GM23338 (cell line): ENCODE measurements around the gene FAM53B. TPM values are rescaled to one million over a fixed set of nuclear protein-coding genes. Genes with fewer than 3 reads are reported as not detected.

Experiments used
- ATAC-seq: fragments of 200-7000 bp; cut with Tn5 transposase; 3 replicates; pipeline ENCODE4 v1.9.1; 2020
- DNase-seq: peaks from one replicate; pipeline ENCODE4 v3.0.0-alpha.2; 2015; ENCODE audit warnings: low spot score
- H2AFZ ChIP-seq: fragments of 200-600 bp; sonication (generic); 2 replicates; pipeline ENCODE4 v1.8.0; 2016; ENCODE audit warnings: antibody characterized with exemption, mild to moderate bottlenecking, moderate library complexity
- H3F3A ChIP-seq: fragments of 200-600 bp; sonication (generic); replicated peaks from 2 replicates; pipeline ENCODE4 v1.8.0; 2017; ENCODE audit warnings: antibody characterized with exemption, mixed run types, low read depth
- H3K27ac ChIP-seq: fragments of 200-600 bp; sonication (generic); 2 replicates; pipeline ENCODE4 v1.6.1; 2016; ENCODE audit warnings: low read depth
- H3K27me3 ChIP-seq: fragments of 200-600 bp; sonication (generic); 2 replicates; pipeline ENCODE4 v1.8.0; 2016; ENCODE audit warnings: mild to moderate bottlenecking, mixed run types, moderate library complexity; ENCODE audit not compliant: insufficient read depth
- H3K36me3 ChIP-seq: fragments of 200-600 bp; sonication (generic); 2 replicates; pipeline ENCODE4 v1.8.0; 2016; ENCODE audit warnings: mild to moderate bottlenecking; ENCODE audit not compliant: insufficient read depth
- H3K4me1 ChIP-seq: fragments of 200-600 bp; sonication (generic); 2 replicates; pipeline ENCODE4 v1.8.0; 2016; ENCODE audit warnings: mild to moderate bottlenecking, moderate library complexity; ENCODE audit not compliant: insufficient read depth
- H3K4me2 ChIP-seq: fragments of 200-600 bp; sonication (generic); 2 replicates; pipeline ENCODE4 v1.7.1; 2017; ENCODE audit warnings: mixed run types
- H3K4me3 ChIP-seq: fragments of 200-600 bp; sonication (generic); 2 replicates; pipeline ENCODE4 v1.6.1; 2016; ENCODE audit warnings: mixed run types
- H3K79me2 ChIP-seq: fragments of 200-600 bp; sonication (generic); replicated peaks from 2 replicates; pipeline ENCODE4 v1.8.0; 2017; ENCODE audit warnings: mild to moderate bottlenecking; ENCODE audit not compliant: insufficient read depth
- H3K9me2 ChIP-seq: fragments of 200-600 bp; sonication (generic); 2 replicates; pipeline ENCODE4 v1.8.0; 2017; ENCODE audit not compliant: insufficient read depth
- H4K20me1 ChIP-seq: fragments of 200-600 bp; sonication (generic); replicated peaks from 2 replicates; pipeline ENCODE4 v1.8.0; 2017; ENCODE audit warnings: mild to moderate bottlenecking; ENCODE audit not compliant: insufficient read depth
- H3K27ac Mint-ChIP-seq: 2 replicates; pipeline ENCODE4 v1.8.0; 2020; ENCODE audit warnings: inconsistent platforms, mild to moderate bottlenecking, moderate library complexity, mixed read lengths
- H3K27me3 Mint-ChIP-seq: 3 replicates; pipeline ENCODE4 v1.8.0; 2022; ENCODE audit warnings: low read depth, mild to moderate bottlenecking, moderate library complexity, mixed read lengths, inconsistent platforms; ENCODE audit not compliant: insufficient read depth, poor library complexity
- H3K36me3 Mint-ChIP-seq: 3 replicates; pipeline ENCODE4 v1.8.0; 2021; ENCODE audit warnings: low read depth, mild to moderate bottlenecking, inconsistent platforms, moderate library complexity, mixed read lengths
- H3K4me1 Mint-ChIP-seq: 3 replicates; pipeline ENCODE4 v1.8.0; 2020; ENCODE audit warnings: mild to moderate bottlenecking, inconsistent platforms, mixed read lengths
- H3K4me3 Mint-ChIP-seq: 3 replicates; pipeline ENCODE4 v1.8.0; 2021; ENCODE audit warnings: moderate library complexity, mild to moderate bottlenecking, inconsistent platforms, mixed read lengths
- H3K9me3 Mint-ChIP-seq: 3 replicates; pipeline ENCODE4 v1.8.0; 2020; ENCODE audit warnings: moderate library complexity, mild to moderate bottlenecking, inconsistent platforms, mixed read lengths
- CREB1 ChIP-seq: fragments of 250-450 bp; sonication (Bioruptor Pico); IDR thresholded peaks from 2 replicates; pipeline ENCODE4 v1.5.0; 2020; ENCODE audit warnings: low read depth, mild to moderate bottlenecking, moderate library complexity
- CTCF ChIP-seq, 2 experiments: fragments of 200-600 bp in 1 of 2; sonication (generic) in 1 of 2; conservative IDR thresholded peaks; 2 replicates each; pipeline versions ENCODE4 v1.5.1 to v1.6.1; 2016 to 2017; ENCODE audit warnings: antibody characterized with exemption in 2 of 2, low read depth in 2 of 2, mild to moderate bottlenecking in 2 of 2, moderate library complexity in 1 of 2
- ETS1 ChIP-seq: IDR thresholded peaks from 2 replicates; pipeline ENCODE4 v1.6.1; 2016; ENCODE audit warnings: antibody characterized with exemption
- EZH2 ChIP-seq: fragments of 200-600 bp; sonication (generic); IDR thresholded peaks from one replicate; pipeline ENCODE4 v1.8.0; 2017; ENCODE audit warnings: antibody characterized with exemption, mild to moderate bottlenecking, low read depth; ENCODE audit not compliant: unreplicated experiment
- EZH2phosphoT487 ChIP-seq: fragments of 200-600 bp; sonication (generic); IDR thresholded peaks from one replicate; pipeline ENCODE4 v1.8.1; 2018; ENCODE audit warnings: antibody characterized with exemption; ENCODE audit not compliant: unreplicated experiment
- JUNB ChIP-seq: IDR thresholded peaks from one replicate; pipeline ENCODE4 v1.6.1; 2016; ENCODE audit warnings: antibody characterized with exemption; ENCODE audit not compliant: unreplicated experiment
- NANOG ChIP-seq: IDR thresholded peaks from 2 replicates; pipeline ENCODE4 v1.6.1; 2016; ENCODE audit warnings: antibody characterized with exemption, borderline replicate concordance
- POLR2AphosphoS5 ChIP-seq: IDR thresholded peaks from 2 replicates; pipeline ENCODE4 v1.6.1; 2016; ENCODE audit warnings: antibody characterized with exemption, low read depth
- STAT1 ChIP-seq: IDR thresholded peaks from one replicate; pipeline ENCODE4 v1.6.1; 2016; ENCODE audit warnings: antibody characterized with exemption; ENCODE audit not compliant: unreplicated experiment
- ZNF114 ChIP-seq: fragments of 250-450 bp; sonication (Bioruptor Pico); IDR thresholded peaks from 2 replicates; pipeline ENCODE4 v1.5.0; 2020; ENCODE audit warnings: mild to moderate bottlenecking, moderate library complexity
- ZNF331 ChIP-seq: fragments of 250-450 bp; sonication (Bioruptor Pico); IDR thresholded peaks from 2 replicates; pipeline ENCODE4 v1.5.0; 2020; ENCODE audit warnings: low read depth, mild to moderate bottlenecking, moderate library complexity
- ZNF462 ChIP-seq: fragments of 250-450 bp; sonication (Bioruptor Pico); IDR thresholded peaks from 2 replicates; pipeline ENCODE4 v1.5.0; 2020; ENCODE audit warnings: mild to moderate bottlenecking, moderate library complexity
- polyA plus RNA-seq: library from polyadenylated mRNA; unstranded; fragments of >200 nt; fragmentation: Nextera tagmentation; extraction: Ambion mirVana; gene quantifications from 2 replicates; pipeline ENCODE4 v1.2.1, GENCODE V29; 2016
- total RNA-seq: library from RNA; depleted of rRNA; stranded (reverse); fragments of >200 nt; shearing (Covaris generic); gene quantifications from 2 replicates; pipeline ENCODE4 v1.2.3, GENCODE V29; 2014

The FAM53B gene
- total and polyA plus RNA-seq, 2 experiments from 2014 or later, result 3.0 to 20.3 TPM

DNA sequence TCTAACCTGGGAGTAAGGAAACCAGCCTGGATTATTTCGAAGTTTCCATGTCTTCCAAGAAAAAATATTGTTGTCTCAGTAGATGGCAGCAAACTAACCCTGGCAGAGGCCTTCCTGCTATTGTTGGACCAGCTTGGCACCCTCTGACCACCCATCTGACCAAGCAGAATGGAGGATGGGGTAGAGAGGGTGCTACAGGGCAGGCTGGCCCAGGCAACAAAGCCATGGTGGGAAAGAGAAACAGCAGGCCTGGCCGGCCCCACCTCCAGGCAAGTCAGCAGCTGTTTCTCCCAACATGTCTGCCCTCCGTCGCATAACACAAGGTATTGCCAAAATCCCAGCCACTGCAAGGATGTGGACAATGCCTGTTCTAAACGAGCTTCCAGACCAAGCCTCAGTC, 95.0 kb downstream of the FAM53B start (continued):
- no peak for TF ChIP-seq CTCF (conservative IDR thresholded peaks at IDR 0.05; ENCODE audit: low read depth in 2 of 2)
- no peak for TF ChIP-seq CREB1 (CRISPR knock-in tag)
- no peak for TF ChIP-seq JUNB
- no peak for TF ChIP-seq STAT1
- TF ChIP-seq ZNF114 (CRISPR knock-in tag), result no peak
- no peak for TF ChIP-seq ETS1
- no peak for TF ChIP-seq EZH2
- TF ChIP-seq NANOG, result no peak

- H3K4me3 ChIP-seq, result no peak overlapping the region
- Mint-ChIP-seq H3K27ac (no peak overlapping the region), H3K27me3 (peaks cover 6% of the 10 kb centered on the region), H3K9me3 (no peaks in the 10 kb centered on the region; the same call in 2 of the 3 replicates), H3K4me1 (peaks cover 40% of the 10 kb centered on the region), H3K36me3 (no peaks in the 10 kb centered on the region), H3K4me3 (no peak overlapping the region)
- H3K4me2 ChIP-seq, result no peak overlapping the region
- ATAC-seq, result no peak
- H3K36me3 ChIP-seq, result no peaks in the 10 kb centered on the region
- no peaks in the 10 kb centered on the region for H3F3A ChIP-seq
- H3K27me3 ChIP-seq, result no peaks in the 10 kb centered on the region
- no peaks in the 10 kb centered on the region for H4K20me1 ChIP-seq
- peaks cover 13% of the 10 kb centered on the region for H3K4me1 ChIP-seq
- TF ChIP-seq POLR2AphosphoS5 (no peak), ZNF114 (CRISPR knock-in tag) (no peak), CREB1 (CRISPR knock-in tag) (no peak), ZNF331 (CRISPR knock-in tag) (no peak), CTCF (conservative IDR thresholded peaks at IDR 0.05; ENCODE audit: low read depth in 2 of 2) (no peak), ZNF462 (no peak), JUNB (no peak), EZH2 (no peak), NANOG (no peak), STAT1 (no peak), EZH2phosphoT487 (no peak)
- H2AFZ ChIP-seq, result no peak overlapping the region
- no peak for DNase-seq
- no peaks in the 10 kb centered on the region for H3K9me2 ChIP-seq
- H3K79me2 ChIP-seq, result no peaks in the 10 kb centered on the region
- no peak overlapping the region for H3K27ac ChIP-seq
Observed at GRCh38 chr10:124648738-124649137, 95.4 kb downstream of the FAM53B start.
